Mammary epithelial cell (primary cell): ENCODE data around the gene ENOX1.

ENCODE experiments used
- CTCF ChIP-seq, 2 donors: IDR thresholded peaks in 1 of 2; conservative IDR thresholded peaks in 1 of 2; 2 replicates each; pipeline ENCODE4 v1.5.1; 2011 to 2012; ENCODE audit warnings: inconsistent platforms in 2 of 2, low read length in 2 of 2, mild to moderate bottlenecking in 2 of 2, control low read depth in 1 of 2, low read depth in 1 of 2; ENCODE audit not compliant: insufficient read depth in 1 of 2; ENCODE audit errors: extremely low read depth in 1 of 2
- EZH2 ChIP-seq: IDR thresholded peaks from 2 replicates; pipeline ENCODE4 v1.6.1; 2012; ENCODE audit warnings: low read length, inconsistent platforms, borderline replicate concordance

- TF ChIP-seq EZH2 (no peak), CTCF (conservative IDR thresholded peaks at IDR 0.05 in 1 of 2, IDR thresholded peaks at IDR 0.05 in 1 of 2; ENCODE audit: extremely low read depth in 1 of 2, insufficient read depth in 1 of 2, low read depth in 1 of 2, low read length in 2 of 2) (no peak)
Observed at GRCh38 chr13:43657485-43657884, 129.3 kb downstream of the ENOX1 start.
